Right cardiac atrium (tissue), 5 donors: ENCODE measurements around the gene IL1RN. TPM values are rescaled to one million over a fixed set of nuclear protein-coding genes. Genes with fewer than 3 reads are reported as not detected.
A peak's percentile ranks its signal among the peaks of the same experiment; 100 is the strongest.
"Not testable (repeated sequence)": the region's sequence is repeated elsewhere in the genome, so short reads cannot be mapped to it uniquely, and the experiment has no call there.

ENCODE experiments used
- ATAC-seq, 2 donors: fragments of 200-7000 bp; cut with Tn5 transposase; one replicate each; pipeline versions ENCODE4 v1.8.0 to v1.9.1; 2020; ENCODE audit warnings: moderate library complexity in 2 of 2, mild to moderate bottlenecking in 1 of 2
- DNase-seq, 3 donors: peaks; one replicate each; pipeline ENCODE4 v3.0.0-alpha.2; 2020
- H3K27ac ChIP-seq: one replicate; pipeline ENCODE4 v1.5.1; 2013; ENCODE audit warnings: mild to moderate bottlenecking, low read length, control low read depth, moderate library complexity
- H3K27me3 ChIP-seq: one replicate; pipeline ENCODE4 v1.6.1; 2013; ENCODE audit not compliant: control insufficient read depth, insufficient read depth
- H3K4me1 ChIP-seq: one replicate; pipeline ENCODE4 v1.6.1; 2013; ENCODE audit warnings: low read length; ENCODE audit not compliant: control insufficient read depth, insufficient read depth
- H3K4me3 ChIP-seq: one replicate; pipeline ENCODE4 v1.5.1; 2013; ENCODE audit warnings: low read length, control low read depth
- H3K9me3 ChIP-seq: one replicate; pipeline ENCODE4 v1.6.1; 2013; ENCODE audit warnings: low read length; ENCODE audit not compliant: control insufficient read depth
- WGBS: extraction: QIAGEN DNeasy Blood & Tissue Kit; methylation state at CpG from one replicate; pipeline ENCODE4 v1.1.7; 2013; 5-methylcytosine and 5-hydroxymethylcytosine counted together
- intact Hi-C, 4 donors: fragments of 100-400 bp; cut with DNase I; formaldehyde crosslinking; loops; one replicate each; pipeline versions ENCODE4 v1.11.0 to v1.14.0; 2022 to 2023
- polyA plus RNA-seq: library from polyadenylated mRNA; stranded (reverse); fragments of 200-250 nt; gene quantifications from one replicate; pipeline ENCODE4 v1.2.3, GENCODE V29; 2013
- total RNA-seq, 4 donors: library from RNA; stranded (reverse); fragmentation: NEBNext Ultra II Directional; extraction: Animal tissue kit (Norgen Biotek cat#: 25700); gene quantifications; one replicate each; pipeline ENCODE4 v1.2.1, GENCODE V29; 2021
- donor health status: healthy with polysubstance abuse.
- donor health status: DM: no; HTN: yes; CAD: no.
- donor health status: DM: no; HTN: no; CAD: no.
- donor health status: DM: no; HTN: yes; CAD: no; lungs with severe emphysema.
- donor health status: DM: yes; HTN: yes; CAD: no.

Gene IL1RN
- total and polyA plus RNA-seq, 5 donors, result 0.45 to 1.1 (median 0.71) TPM

DNA sequence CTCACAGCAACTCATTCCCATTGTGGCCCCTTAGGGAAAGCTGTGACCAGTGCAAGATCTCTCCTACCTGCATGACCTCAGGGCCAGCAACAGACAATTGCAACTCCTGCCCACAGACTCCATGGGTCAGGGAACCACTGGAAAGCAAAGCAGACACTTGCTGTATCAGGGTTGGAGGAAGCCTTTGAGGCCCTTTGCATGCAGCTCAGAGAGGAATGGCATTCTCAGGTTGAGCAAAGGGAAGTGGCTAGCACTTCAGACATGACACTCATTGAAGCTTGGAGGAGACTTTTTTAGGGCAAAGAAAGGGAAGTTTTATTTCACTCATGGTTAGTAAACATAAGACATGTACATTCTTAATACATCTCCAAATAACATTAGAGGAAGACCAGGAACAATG is 37.5 kb upstream of the IL1RN start:
- intact Hi-C loops, result no loop called here
- no peak for ATAC-seq

DNA sequence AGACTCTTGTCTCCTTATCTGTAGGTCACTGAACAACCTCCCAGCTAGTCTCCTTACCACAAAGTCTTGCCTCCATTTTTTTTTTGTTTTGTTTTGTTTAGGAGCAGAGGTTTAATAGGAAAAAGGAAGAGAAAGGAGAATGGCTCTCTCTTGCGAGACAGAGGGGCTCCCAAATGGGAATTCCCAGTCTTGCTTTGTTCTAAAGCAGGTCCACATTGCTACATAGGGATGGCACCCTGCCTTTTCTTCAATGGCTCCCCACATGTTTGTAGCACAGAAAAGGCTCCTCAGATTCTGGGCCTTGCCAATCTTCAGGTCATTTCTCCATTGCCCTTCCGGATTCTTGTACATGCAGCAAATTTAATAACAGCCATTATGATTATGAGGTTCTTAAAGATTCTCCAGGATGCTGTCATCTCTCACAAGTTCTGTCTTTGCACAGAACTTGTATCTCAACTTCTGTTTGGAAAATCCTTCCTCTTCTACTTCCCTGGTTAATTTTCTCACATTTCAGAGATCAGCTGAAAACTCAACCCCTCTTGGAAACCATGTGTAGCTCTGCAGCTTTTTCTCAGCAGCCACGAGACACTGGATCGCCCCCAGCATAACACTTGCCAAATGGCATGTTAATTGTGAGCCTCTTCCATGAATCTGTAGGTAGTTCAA is 36.0 kb upstream of the IL1RN start:
- no peaks in the 10 kb centered on the region for H3K4me1 ChIP-seq
- intact Hi-C loops, result no loop called here
- H3K4me3 ChIP-seq, result no peak overlapping the region
- no peaks in the 10 kb centered on the region for H3K27me3 ChIP-seq
- DNase-seq, result no peak
- no peak overlapping the region for H3K27ac ChIP-seq
- 63% methylated on average over 4 of the region's 4 CpGs for WGBS
- no peaks in the 10 kb centered on the region for H3K9me3 ChIP-seq
- ATAC-seq, result no peak

More for the DNA sequence above, 37.5 kb upstream of the IL1RN start:
- DNase-seq, result no peak
- no peak overlapping the region for H3K27ac ChIP-seq
- H3K27me3 ChIP-seq, result no peaks in the 10 kb centered on the region
- H3K4me3 ChIP-seq, result no peak overlapping the region
- no peaks in the 10 kb centered on the region for H3K4me1 ChIP-seq
- no peaks in the 10 kb centered on the region for H3K9me3 ChIP-seq

GRCh38 chr2:113092864-113093612 is 34.4 kb upstream of the IL1RN start:
- Histone ChIP-seq H3K27me3 (no peaks in the 10 kb centered on the region), H3K27ac (no peak overlapping the region), H3K4me1 (no peaks in the 10 kb centered on the region), H3K9me3 (no peaks in the 10 kb centered on the region), H3K4me3 (no peak overlapping the region)
- 78% methylated on average over 5 of the region's 5 CpGs for WGBS
- ATAC-seq (no peak), DNase-seq (no peak)
- intact Hi-C loops, result no loop called here

DNA sequence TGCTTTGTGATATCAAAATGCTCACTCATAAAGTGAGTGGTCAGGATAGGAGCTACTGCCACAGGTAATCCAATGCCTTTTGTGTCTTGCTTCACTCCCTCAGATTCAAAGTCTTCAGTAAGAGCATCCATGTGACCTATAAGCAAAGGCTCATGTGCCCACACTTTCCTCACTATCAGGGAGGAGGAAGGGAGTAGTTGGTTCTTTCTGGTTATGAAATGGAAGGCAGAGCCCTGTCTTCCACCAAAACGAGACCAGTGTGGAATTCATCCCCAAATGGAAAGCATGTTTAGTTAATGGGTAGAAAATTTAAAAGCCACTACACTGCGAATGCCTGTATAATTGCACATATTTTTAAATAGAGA is 33.8 kb upstream of the IL1RN start:
- H3K4me3 ChIP-seq, result no peak overlapping the region
- H3K27me3 ChIP-seq, result no peaks in the 10 kb centered on the region
- no peaks in the 10 kb centered on the region for H3K4me1 ChIP-seq
- WGBS, result 47% methylated on average over 2 of the region's 2 CpGs
- ATAC-seq (no peak), DNase-seq (no peak)
- intact Hi-C loops, result no loop called here
- H3K27ac ChIP-seq, result no peak overlapping the region
- H3K9me3 ChIP-seq, result no peaks in the 10 kb centered on the region

DNA sequence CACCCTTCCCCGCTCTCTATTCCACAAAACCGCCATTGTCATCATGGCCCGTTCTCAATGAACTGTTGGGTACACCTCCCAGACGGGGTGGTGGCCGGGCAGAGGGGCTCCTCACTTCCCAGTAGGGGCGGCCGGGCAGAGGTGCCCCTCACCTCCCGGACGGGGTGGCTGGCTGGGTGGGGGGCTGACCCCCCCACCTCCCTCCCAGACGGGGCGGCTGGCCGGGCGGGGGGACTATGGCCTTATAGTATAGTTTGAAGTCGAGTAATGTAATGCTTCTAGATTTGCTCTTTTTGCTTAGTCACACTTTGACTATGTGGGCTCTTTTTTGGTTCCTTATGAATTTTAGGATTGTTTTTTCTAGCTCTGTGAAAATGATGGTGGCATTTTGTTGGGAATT is 31.1 kb upstream of the IL1RN start:
- WGBS, result 92% methylated on average over 14 of the region's 14 CpGs
- H3K9me3 ChIP-seq, H3K27me3 ChIP-seq, H3K27ac ChIP-seq, H3K4me3 ChIP-seq, intact Hi-C loops, H3K4me1 ChIP-seq, ATAC-seq: not testable (repeated sequence)
- DNase-seq, result peak in 1 of 3 donors; percentile 23

DNA sequence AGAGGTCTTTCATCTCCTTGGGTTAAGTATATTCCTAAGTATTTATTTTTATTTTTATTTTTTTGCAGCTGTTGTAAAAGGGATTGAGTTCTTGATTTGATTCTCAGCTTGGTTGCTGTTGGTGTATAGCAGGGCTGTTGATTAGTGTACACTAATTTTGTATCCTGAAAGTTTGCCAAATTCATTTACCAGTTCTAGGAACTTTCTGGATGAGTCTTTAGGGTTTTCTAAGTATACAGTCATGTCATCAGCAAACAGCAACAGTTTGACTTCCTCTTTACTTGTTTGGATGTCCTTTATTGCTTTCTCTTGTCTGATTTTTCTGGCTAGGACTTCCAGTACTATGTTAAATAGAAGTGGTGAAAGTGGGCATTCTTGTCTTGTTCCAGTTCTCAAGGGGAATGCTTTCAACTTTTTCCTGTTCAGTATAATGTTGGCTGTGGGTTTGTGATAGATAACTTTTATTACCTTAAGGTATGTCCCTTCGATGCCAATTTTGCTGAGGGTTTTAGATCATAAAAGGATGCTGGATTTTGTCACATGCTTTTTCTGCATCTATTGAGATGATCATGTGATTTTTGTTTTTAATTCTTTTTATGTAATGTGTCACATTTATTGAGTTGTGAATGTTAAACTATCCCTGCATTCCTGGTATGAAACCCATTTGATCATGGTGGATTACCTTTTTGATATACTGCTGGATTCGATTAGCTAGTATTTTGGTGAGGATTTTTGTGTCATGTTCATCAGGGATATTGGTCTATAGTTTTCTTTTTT is 30.4 kb upstream of the IL1RN start:
- intact Hi-C loops, result not testable (repeated sequence)
- WGBS, result 89% methylated on average over 2 of the region's 2 CpGs

DNA sequence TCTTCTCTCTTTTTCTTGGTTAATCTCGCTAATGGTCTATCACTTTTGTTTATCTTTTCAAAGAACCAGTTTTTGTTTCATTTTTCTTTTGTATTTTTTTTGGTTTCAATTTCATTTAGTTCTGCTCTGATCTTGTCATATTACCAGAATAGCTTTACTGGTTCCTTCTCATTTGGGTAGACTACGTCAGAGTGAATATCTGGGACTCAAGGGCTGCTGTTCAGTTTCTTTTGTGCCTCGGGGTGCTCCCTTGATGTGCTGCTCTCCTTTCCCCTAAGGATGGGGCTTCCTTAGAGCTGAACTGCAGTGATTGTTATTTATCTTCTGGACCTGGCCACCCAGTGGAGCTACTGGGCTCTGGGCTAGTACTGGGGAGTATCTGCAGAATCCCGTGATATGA is 29.4 kb upstream of the IL1RN start:
- H3K4me1 ChIP-seq, result no peaks in the 10 kb centered on the region
- H3K4me3 ChIP-seq, result no peak overlapping the region
- H3K27ac ChIP-seq, result no peak overlapping the region
- intact Hi-C loops, result no loop called here
- no peaks in the 10 kb centered on the region for H3K27me3 ChIP-seq
- no peaks in the 10 kb centered on the region for H3K9me3 ChIP-seq
- ATAC-seq (no peak), DNase-seq (no peak)
- 86% methylated on average over 4 of the region's 4 CpGs for WGBS

More for the DNA sequence above, 30.4 kb upstream of the IL1RN start:
- H3K27ac ChIP-seq, H3K4me3 ChIP-seq, DNase-seq, H3K9me3 ChIP-seq, H3K27me3 ChIP-seq, ATAC-seq, H3K4me1 ChIP-seq: not testable (repeated sequence)

GRCh38 chr2:113098532-113098931 is 28.9 kb upstream of the IL1RN start:
- Histone ChIP-seq H3K4me3 (no peak overlapping the region), H3K27me3 (no peaks in the 10 kb centered on the region), H3K9me3 (no peaks in the 10 kb centered on the region), H3K27ac (no peak overlapping the region), H3K4me1 (no peaks in the 10 kb centered on the region)
- ATAC-seq (no peak), DNase-seq (no peak)
- 91% methylated on average over 6 of the region's 6 CpGs for WGBS
- intact Hi-C loops, result no loop called here

DNA sequence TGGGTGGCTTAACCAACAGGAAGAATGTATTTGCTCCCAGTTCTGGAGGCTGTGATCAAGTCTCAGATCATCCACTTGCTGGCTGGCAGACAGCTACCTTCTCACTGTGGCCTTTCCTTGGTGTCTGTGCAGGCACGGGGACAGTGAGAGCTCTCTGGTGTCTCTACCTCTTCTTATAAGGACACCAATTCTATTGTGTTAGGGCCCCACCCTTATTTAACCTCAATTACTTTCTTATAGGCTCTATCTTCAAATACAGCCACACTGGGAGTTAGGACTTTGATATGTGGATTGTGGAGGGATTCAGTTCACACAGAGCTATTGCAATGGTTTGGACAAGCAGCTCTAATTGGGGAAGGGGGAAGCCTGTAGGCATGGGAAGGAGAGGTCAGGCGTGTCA is 25.3 kb upstream of the IL1RN start:
- H3K27ac ChIP-seq, result no peak overlapping the region
- no peaks in the 10 kb centered on the region for H3K9me3 ChIP-seq
- H3K4me3 ChIP-seq, result no peak overlapping the region
- no peaks in the 10 kb centered on the region for H3K4me1 ChIP-seq
- ATAC-seq (no peak), DNase-seq (no peak)
- intact Hi-C loops, result no loop called here
- no peaks in the 10 kb centered on the region for H3K27me3 ChIP-seq
- 91% methylated on average over 2 of the region's 2 CpGs for WGBS

DNA sequence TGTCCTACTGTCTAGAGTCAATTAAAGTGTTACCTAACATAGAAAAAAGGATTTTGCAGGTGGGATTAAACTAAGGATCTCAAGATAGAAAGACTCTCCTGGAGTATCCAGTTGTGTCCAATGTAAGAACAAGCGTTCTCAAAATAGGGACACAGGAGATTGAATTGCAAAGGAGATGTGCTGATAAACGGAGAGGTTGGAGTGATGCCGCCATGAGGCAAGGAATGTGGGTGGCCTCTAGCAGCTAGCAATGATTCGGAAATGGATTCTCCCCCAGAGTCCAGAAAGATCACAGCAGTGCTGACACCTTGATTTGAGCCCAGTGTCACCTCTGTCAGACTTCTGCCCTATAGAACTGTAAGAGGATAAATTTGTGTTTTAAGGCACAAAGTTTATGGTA is 24.1 kb upstream of the IL1RN start:
- no peak for DNase-seq
- 88% methylated on average over 4 of the region's 4 CpGs for WGBS
- H3K4me1 ChIP-seq, result no peaks in the 10 kb centered on the region

GRCh38 chr2:113104054-113104611 is 23.3 kb upstream of the IL1RN start:
- WGBS, result 67% methylated on average over 3 of the region's 3 CpGs
- ATAC-seq (no peak), DNase-seq (no peak)
- Histone ChIP-seq H3K4me1 (no peaks in the 10 kb centered on the region), H3K4me3 (no peak overlapping the region), H3K9me3 (no peaks in the 10 kb centered on the region), H3K27me3 (no peaks in the 10 kb centered on the region), H3K27ac (no peak overlapping the region)
- intact Hi-C loops, result no loop called here

More for the DNA sequence above, 24.1 kb upstream of the IL1RN start:
- H3K9me3 ChIP-seq, result no peaks in the 10 kb centered on the region
- no peak overlapping the region for H3K27ac ChIP-seq
- H3K27me3 ChIP-seq, result no peaks in the 10 kb centered on the region
- ATAC-seq, result no peak
- intact Hi-C loops, result no loop called here
- no peak overlapping the region for H3K4me3 ChIP-seq
